ENCODE measurements around the gene THRB. TPM values are rescaled to one million over a fixed set of nuclear protein-coding genes. Genes with fewer than 3 reads are reported as not detected.

THRB gene
- total and polyA plus RNA-seq, 2 donors (not counting 3 experiments of a cell fraction or from before 2014, with no cell fraction given) = 0.06 TPM; not detected in 1

- no peaks in the 10 kb centered on the region for H4K20me1 ChIP-seq (replicated peaks; ENCODE audit: control insufficient read depth, extremely low read depth, insufficient read depth, low read length)
- no peak overlapping the region for H3K27ac ChIP-seq (ENCODE audit: insufficient read depth, low read depth, low read length)
- H3K4me3 ChIP-seq (replicated peaks in 1 of 3; ENCODE audit: insufficient read depth in 1 of 3, low read depth in 1 of 3, low read length in 3 of 3) = no peak overlapping the region
- ChIA-PET CTCF (no interaction called here), POLR2A (no interaction called here)
- no peaks in the 10 kb centered on the region for H3K9me3 ChIP-seq (replicated peaks; ENCODE audit: control insufficient read depth, insufficient read depth, low read length)
- no peak for DNase-seq (ENCODE audit: low read depth, low spot score)
- dilution Hi-C loops (cut with MboI; ENCODE audit: extremely low pct_ligation_motif_present, low sequenced_read_pairs) (no loop called here), intact Hi-C loops (cut with micrococcal nuclease) (no loop called here)
- FAIRE-seq = no peak
- no peaks in the 10 kb centered on the region for H3K9me1 ChIP-seq (replicated peaks; ENCODE audit: control insufficient read depth, extremely low read depth, insufficient read depth, low read length)
- no peaks in the 10 kb centered on the region for H3K36me3 ChIP-seq (ENCODE audit: control insufficient read depth in 2 of 2, extremely low read depth in 1 of 2, insufficient read depth in 2 of 2, low read length in 2 of 2)
- H3K4me1 ChIP-seq (ENCODE audit: control insufficient read depth, extremely low read depth, insufficient read depth, low read length) = no peaks in the 10 kb centered on the region
- no peak overlapping the region for H3K4me2 ChIP-seq (ENCODE audit: insufficient read depth, low read length)
- no peak overlapping the region for H3K9ac ChIP-seq (replicated peaks; ENCODE audit: extremely low read depth, insufficient read depth, low read length)
- BruUV-seq (replicated peaks) = no TSS peak
- H2AFZ ChIP-seq (ENCODE audit: low read depth, low read length) = no peak overlapping the region
- no peaks in the 10 kb centered on the region for H3K27me3 ChIP-seq (ENCODE audit: control insufficient read depth in 2 of 2, insufficient read depth in 2 of 2, low read length in 2 of 2)
- H3K79me2 ChIP-seq (ENCODE audit: control insufficient read depth, insufficient read depth, low read length) = no peaks in the 10 kb centered on the region
- TF ChIP-seq EZH2 (IDR thresholded peaks at IDR 0.05; ENCODE audit: borderline replicate concordance, low read depth, low read length, severe bottlenecking) (no peak), POLR2AphosphoS5 (IDR thresholded peaks at IDR 0.05; ENCODE audit: insufficient read depth, low read depth, low read length) (no peak), JUN (IDR thresholded peaks at IDR 0.05; ENCODE audit: borderline replicate concordance, insufficient read depth, insufficient read length, low read depth) (no peak), FOS (IDR thresholded peaks at IDR 0.05; ENCODE audit: borderline replicate concordance, insufficient read depth, low read length) (no peak), POLR2A (IDR thresholded peaks at IDR 0.05; ENCODE audit: low read depth, low read length) (no peak), CTCF (IDR thresholded peaks at IDR 0.05; ENCODE audit: extremely low read depth in 1 of 2, insufficient read depth in 1 of 2, low read depth in 1 of 2, low read length in 2 of 2) (no peak), MYC (IDR thresholded peaks at IDR 0.05; ENCODE audit: low read depth, low read length) (no peak), GATA2 (IDR thresholded peaks at IDR 0.05; ENCODE audit: insufficient read depth, insufficient read length, low read depth, low read length) (no peak), MAX (IDR thresholded peaks at IDR 0.05; ENCODE audit: insufficient read depth, insufficient read length) (no peak)
These were observed 200.5 kb downstream of the THRB start for GRCh38 chr3:24294150-24294549.

All from endothelial cell of umbilical vein (primary cell).